CD4-positive, alpha-beta T cell (primary cell): Measurements from ENCODE around the gene ANKRD33. TPM values are rescaled to one million over a fixed set of nuclear protein-coding genes. Genes with fewer than 3 reads are reported as not detected.

Source experiments
- ATAC-seq: fragments of 200-7000 bp; cut with Tn5 transposase; one replicate; pipeline ENCODE4 v1.10.0; 2022; ENCODE audit warnings: mild to moderate bottlenecking; ENCODE audit not compliant: poor library complexity
- CTCF ChIA-PET: fragments of 350-600 bp; sonication (Branson Sonifier 250); formaldehyde crosslinking; loops from one replicate; lab custom pipeline; 2021; ENCODE audit warnings: antibody characterized with exemption, inconsistent platforms; lab: Charles Lee
- POLR2A ChIA-PET: fragments of 350-600 bp; sonication (Branson Sonifier 250); formaldehyde crosslinking; loops from one replicate; lab custom pipeline; 2021; ENCODE audit warnings: antibody characterized with exemption, inconsistent platforms; lab: Charles Lee
- DNase-seq, 14 experiments: peaks; one replicate each; pipeline ENCODE4 v3.0.0-alpha.2; 2013 to 2020; ENCODE audit warnings: mixed read lengths in 2 of 14
- H3K27ac ChIP-seq, 2 donors: one replicate each; pipeline versions ENCODE4 v1.5.1 to v1.7.0; 2013; ENCODE audit warnings: low read length in 2 of 2, low read depth in 1 of 2, mild to moderate bottlenecking in 1 of 2
- H3K27me3 ChIP-seq, 2 experiments: 1 replicate in 1 of 2; 2 replicates in 1 of 2; pipeline versions ENCODE4 v1.6.1 to v1.7.0; 2013; ENCODE audit warnings: low read length in 2 of 2, control low read depth in 1 of 2, mild to moderate bottlenecking in 1 of 2, moderate library complexity in 1 of 2; ENCODE audit not compliant: insufficient read depth in 2 of 2, control insufficient read depth in 1 of 2
- H3K36me3 ChIP-seq: one replicate; pipeline ENCODE4 v1.6.1; 2013; ENCODE audit warnings: low read length, control low read depth; ENCODE audit not compliant: insufficient read depth
- H3K4me1 ChIP-seq: one replicate; pipeline ENCODE4 v1.6.1; 2013; ENCODE audit warnings: low read length, control low read depth; ENCODE audit not compliant: insufficient read depth
- H3K4me3 ChIP-seq: one replicate; pipeline ENCODE4 v1.5.1; 2013; ENCODE audit warnings: mild to moderate bottlenecking, low read length, moderate library complexity
- H3K9me3 ChIP-seq, 2 experiments: 1 replicate in 1 of 2; 2 replicates in 1 of 2; pipeline versions ENCODE4 v1.6.1 to v1.7.0; 2013; ENCODE audit warnings: low read length in 2 of 2, mild to moderate bottlenecking in 2 of 2, control low read depth in 1 of 2, moderate library complexity in 1 of 2; ENCODE audit not compliant: control insufficient read depth in 1 of 2, insufficient read depth in 1 of 2
- H3K27ac Mint-ChIP-seq: one replicate; pipeline ENCODE4 v1.8.0; 2020; ENCODE audit warnings: mixed read lengths
- H3K27me3 Mint-ChIP-seq: one replicate; pipeline ENCODE4 v1.8.0; 2021; ENCODE audit warnings: mixed read lengths
- H3K36me3 Mint-ChIP-seq: one replicate; pipeline ENCODE4 v1.8.0; 2021; ENCODE audit warnings: low read depth, mixed read lengths
- H3K4me1 Mint-ChIP-seq: one replicate; pipeline ENCODE4 v1.8.0; 2021; ENCODE audit warnings: low read depth, mixed read lengths
- H3K4me3 Mint-ChIP-seq: one replicate; pipeline ENCODE4 v1.8.0; 2020; ENCODE audit warnings: mild to moderate bottlenecking, mixed read lengths
- H3K9me3 Mint-ChIP-seq: one replicate; pipeline ENCODE4 v1.8.0; 2020; ENCODE audit warnings: mixed read lengths
- CTCF ChIP-seq: fragments of 200-600 bp; IDR thresholded peaks from one replicate; pipeline ENCODE4 v1.8.0; 2022; ENCODE audit warnings: antibody characterized with exemption, mild to moderate bottlenecking
- intact Hi-C, 2 experiments: fragments of 100-400 bp; cut with DNase I in 1 of 2; cut with micrococcal nuclease in 1 of 2; formaldehyde crosslinking; loops; one replicate each; pipeline versions ENCODE4 v1.15.1 to v1.9.0; 2023 to 2025; cut with DNase I, micrococcal nuclease
- total RNA-seq, 174 experiments: library from RNA in 2 of 174; stranded (reverse) in 2 of 174; gene quantifications; one replicate each; pipeline ENCODE4 v1.2.3 and lab custom pipeline; 2021 to 2026

ANKRD33 gene
- total RNA-seq, 2 experiments from 2014 or later, result not detected

GRCh38 chr12:51915003-51915625, 27.2 kb downstream of the ANKRD33 start:
- DNase-seq (no peak), ATAC-seq (no peak)
- H3K4me1 ChIP-seq, result no peaks in the 10 kb centered on the region
- H3K27ac Mint-ChIP-seq, result no peak overlapping the region
- H3K4me1 Mint-ChIP-seq, result no peaks in the 10 kb centered on the region
- ChIA-PET CTCF (no interaction called here), POLR2A (no interaction called here)
- H3K36me3 ChIP-seq, result no peaks in the 10 kb centered on the region
- H3K4me3 ChIP-seq, result no peak overlapping the region
- H3K27me3 ChIP-seq, result peaks cover 1 to 2% of the 10 kb centered on the region in 2 experiments
- no peaks in the 10 kb centered on the region for H3K36me3 Mint-ChIP-seq
- intact Hi-C loops, result no loop called here
- H3K27me3 Mint-ChIP-seq, result peaks cover 7% of the 10 kb centered on the region
- H3K4me3 Mint-ChIP-seq, result no peak overlapping the region
- H3K9me3 Mint-ChIP-seq, result no peaks in the 10 kb centered on the region
- no peak overlapping the region for H3K27ac ChIP-seq
- no peak for TF ChIP-seq CTCF
- no peaks in the 10 kb centered on the region for H3K9me3 ChIP-seq

- no peak for TF ChIP-seq CTCF
- ATAC-seq (no peak), DNase-seq (no peak)
- no peaks in the 10 kb centered on the region for H3K4me1 ChIP-seq
- Mint-ChIP-seq H3K36me3 (no peaks in the 10 kb centered on the region), H3K4me3 (no peak overlapping the region), H3K9me3 (no peaks in the 10 kb centered on the region), H3K27ac (no peak overlapping the region), H3K27me3 (peaks cover 3% of the 10 kb centered on the region), H3K4me1 (no peaks in the 10 kb centered on the region)
- no peaks in the 10 kb centered on the region for H3K27me3 ChIP-seq
- intact Hi-C loops, result no loop called here
- no peaks in the 10 kb centered on the region for H3K36me3 ChIP-seq
- no peak overlapping the region for H3K4me3 ChIP-seq
- H3K27ac ChIP-seq, result no peak overlapping the region
- POLR2A ChIA-PET, result no interaction called here
- CTCF ChIA-PET, result no interaction called here
- no peaks in the 10 kb centered on the region for H3K9me3 ChIP-seq
Measured at GRCh38 chr12:51915951-51916350, 28.0 kb downstream of the ANKRD33 start.

GRCh38 chr12:51917041-51917590, 29.2 kb downstream of the ANKRD33 start:
- ATAC-seq, result no peak
- H3K27me3 ChIP-seq, result no peaks in the 10 kb centered on the region
- POLR2A ChIA-PET, result no interaction called here
- H3K27ac Mint-ChIP-seq, result no peak overlapping the region
- CTCF ChIA-PET, result no interaction called here
- H3K36me3 ChIP-seq, result no peaks in the 10 kb centered on the region
- no peak for DNase-seq
- no peak overlapping the region for H3K4me3 ChIP-seq
- no peak for TF ChIP-seq CTCF
- H3K27ac ChIP-seq, result no peak overlapping the region
- no peaks in the 10 kb centered on the region for H3K4me1 Mint-ChIP-seq
- no peaks in the 10 kb centered on the region for H3K4me1 ChIP-seq
- H3K4me3 Mint-ChIP-seq, result no peak overlapping the region
- no peaks in the 10 kb centered on the region for H3K9me3 ChIP-seq
- no peaks in the 10 kb centered on the region for H3K36me3 Mint-ChIP-seq
- H3K27me3 Mint-ChIP-seq, result no peaks in the 10 kb centered on the region
- no peaks in the 10 kb centered on the region for H3K9me3 Mint-ChIP-seq
- intact Hi-C loops, result no loop called here
